Right lobe of liver (tissue), 6 donors: ENCODE measurements around the gene MCM7. TPM values are rescaled to one million over a fixed set of nuclear protein-coding genes. Genes with fewer than 3 reads are reported as not detected.
A peak's percentile ranks its signal among the peaks of the same experiment; 100 is the strongest.

Experiments
- ATAC-seq, 4 donors: fragments of 200-7000 bp; cut with Tn5 transposase; one replicate each; pipeline ENCODE4 v1.9.1; 2020; ENCODE audit warnings: mild to moderate bottlenecking in 4 of 4, moderate library complexity in 4 of 4
- DNase-seq, 3 donors: peaks; one replicate each; pipeline ENCODE4 v3.0.0-alpha.2; 2020
- H3K27ac ChIP-seq, 3 donors: fragments of 200-600 bp; one replicate each; pipeline ENCODE4 v1.8.0; 2022
- H3K27me3 ChIP-seq, 2 donors: fragments of 200-600 bp; one replicate each; pipeline ENCODE4 v1.8.0; 2022
- H3K36me3 ChIP-seq, 4 donors: fragments of 200-600 bp; sonication (generic) in 1 of 4; one replicate each; pipeline versions ENCODE4 v1.5.1 to v1.8.0; 2017 to 2022; ENCODE audit warnings: control low read depth in 1 of 4
- H3K4me1 ChIP-seq, 4 donors: fragments of 200-600 bp; sonication (generic) in 1 of 4; one replicate each; pipeline versions ENCODE4 v1.5.1 to v1.8.0; 2017 to 2022; ENCODE audit warnings: control low read depth in 1 of 4
- H3K4me3 ChIP-seq, 3 donors: fragments of 200-600 bp; one replicate each; pipeline ENCODE4 v1.8.0; 2022
- H3K9me3 ChIP-seq, 4 donors: fragments of 200-600 bp; sonication (generic) in 1 of 4; one replicate each; pipeline versions ENCODE4 v1.5.1 to v1.8.0; 2017 to 2022; ENCODE audit warnings: control low read depth in 1 of 4
- POLR2A ChIP-seq: fragments of 450-650 bp; IDR thresholded peaks from one replicate; pipeline ENCODE4 v1.6.1; 2017; ENCODE audit warnings: antibody characterized with exemption, mild to moderate bottlenecking
- WGBS: methylation state at CpG from one replicate; pipeline ENCODE4 v1.1.6; 2018; ENCODE audit warnings: low coverage, low lambda C conversion rate; ENCODE audit not compliant: insufficient coverage; ENCODE audit errors: missing lambda C conversion rate; 5-methylcytosine and 5-hydroxymethylcytosine counted together
- intact Hi-C, 2 donors: fragments of 100-400 bp; cut with DNase I; formaldehyde crosslinking; loops; one replicate each; pipeline versions ENCODE4 v1.11.2 to v1.14.1; 2022
- total RNA-seq, 6 experiments: library from RNA; depleted of rRNA in 2 of 6; stranded (reverse); fragments of >200 nt in 2 of 6; fragmentation: NEBNext Ultra II Directional in 3 of 6; extraction: Animal tissue kit (Norgen Biotek cat#: 25700) in 3 of 6; gene quantifications; one replicate each; pipeline versions ENCODE4 v1.1.0 to v1.2.4, GENCODE V29; 2016 to 2023
- TF ChIP-seq, protein P1 (sequence below), 4 donors: fragments of 200-600 bp in 3 of 4; fragments of 450-650 bp in 1 of 4; IDR thresholded peaks; one replicate each; pipeline versions ENCODE4 v1.5.1 to v1.8.0; 2016 to 2022; ENCODE audit warnings: antibody characterized with exemption in 4 of 4, mild to moderate bottlenecking in 2 of 4
- donor health status: DM: no; HTN: yes; CAD: no.
- donor health status: DM: no; HTN: no; CAD: no.
- donor health status: DM: no; HTN: no; CAD: no.
- donor health status: DM: no; HTN: yes; CAD: no.
- donor health status: DM: no; HTN: yes; CAD: no.

MCM7 gene
- total RNA-seq, 6 experiments from 2014 or later = 12.6 to 25.9 (median 20.8) TPM

GRCh38 chr7:100072462-100072861 lies 28.7 kb downstream of the MCM7 start:
- peaks cover 4 to 16% (median 9%) of the 10 kb centered on the region in 4 donors for H3K9me3 ChIP-seq
- DNase-seq (no peak), ATAC-seq (no peak)
- TF ChIP-seq POLR2A = no peak
- TF ChIP-seq, protein P1, sequence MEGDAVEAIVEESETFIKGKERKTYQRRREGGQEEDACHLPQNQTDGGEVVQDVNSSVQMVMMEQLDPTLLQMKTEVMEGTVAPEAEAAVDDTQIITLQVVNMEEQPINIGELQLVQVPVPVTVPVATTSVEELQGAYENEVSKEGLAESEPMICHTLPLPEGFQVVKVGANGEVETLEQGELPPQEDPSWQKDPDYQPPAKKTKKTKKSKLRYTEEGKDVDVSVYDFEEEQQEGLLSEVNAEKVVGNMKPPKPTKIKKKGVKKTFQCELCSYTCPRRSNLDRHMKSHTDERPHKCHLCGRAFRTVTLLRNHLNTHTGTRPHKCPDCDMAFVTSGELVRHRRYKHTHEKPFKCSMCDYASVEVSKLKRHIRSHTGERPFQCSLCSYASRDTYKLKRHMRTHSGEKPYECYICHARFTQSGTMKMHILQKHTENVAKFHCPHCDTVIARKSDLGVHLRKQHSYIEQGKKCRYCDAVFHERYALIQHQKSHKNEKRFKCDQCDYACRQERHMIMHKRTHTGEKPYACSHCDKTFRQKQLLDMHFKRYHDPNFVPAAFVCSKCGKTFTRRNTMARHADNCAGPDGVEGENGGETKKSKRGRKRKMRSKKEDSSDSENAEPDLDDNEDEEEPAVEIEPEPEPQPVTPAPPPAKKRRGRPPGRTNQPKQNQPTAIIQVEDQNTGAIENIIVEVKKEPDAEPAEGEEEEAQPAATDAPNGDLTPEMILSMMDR (IDR thresholded peaks at IDR 0.05) = no peak
- H3K27me3 ChIP-seq = no peaks in the 10 kb centered on the region
- peaks cover 8 to 78% (median 58%) of the 10 kb centered on the region in 4 donors for H3K36me3 ChIP-seq
- H3K4me3 ChIP-seq = no peak overlapping the region
- intact Hi-C loops = no loop called here
- 97% methylated on average over 5 of the region's 10 CpGs for WGBS
- H3K27ac ChIP-seq = no peak overlapping the region
- no peaks in the 10 kb centered on the region for H3K4me1 ChIP-seq

GRCh38 chr7:100071018-100071723 lies 30.0 kb downstream of the MCM7 start:
- WGBS = 98% methylated on average over 9 of the region's 11 CpGs
- no peak for TF ChIP-seq POLR2A
- TF ChIP-seq, protein P1 (IDR thresholded peaks at IDR 0.05) = no peak
- no peak overlapping the region for H3K27ac ChIP-seq
- no peak overlapping the region for H3K4me3 ChIP-seq
- ATAC-seq = no peak
- intact Hi-C loops = no loop called here
- peaks cover 0 to 9% (median 4%) of the 10 kb centered on the region in 4 donors for H3K4me1 ChIP-seq
- H3K36me3 ChIP-seq = peaks cover 8 to 65% (median 53%) of the 10 kb centered on the region in 4 donors
- DNase-seq = no peak
- H3K9me3 ChIP-seq = peaks cover 4 to 16% (median 9%) of the 10 kb centered on the region in 4 donors
- H3K27me3 ChIP-seq = no peaks in the 10 kb centered on the region

- DNase-seq (no peak), ATAC-seq (no peak)
- intact Hi-C loops = no loop called here
- 88% methylated on average over 5 of the region's 5 CpGs for WGBS
- no peaks in the 10 kb centered on the region for H3K27me3 ChIP-seq
- no peak overlapping the region for H3K4me3 ChIP-seq
- peaks cover 8 to 54% (median 47%) of the 10 kb centered on the region in 4 donors for H3K36me3 ChIP-seq
- H3K27ac ChIP-seq = no peak overlapping the region
- H3K9me3 ChIP-seq = peaks cover 4 to 16% (median 9%) of the 10 kb centered on the region in 4 donors
- TF ChIP-seq POLR2A = no peak
- TF ChIP-seq, protein P1 (IDR thresholded peaks at IDR 0.05) = no peak
- H3K4me1 ChIP-seq = peaks cover 0 to 20% (median 8%) of the 10 kb centered on the region in 4 donors
These were observed 31.2 kb downstream of the MCM7 start for GRCh38 chr7:100069991-100070390.

DNA sequence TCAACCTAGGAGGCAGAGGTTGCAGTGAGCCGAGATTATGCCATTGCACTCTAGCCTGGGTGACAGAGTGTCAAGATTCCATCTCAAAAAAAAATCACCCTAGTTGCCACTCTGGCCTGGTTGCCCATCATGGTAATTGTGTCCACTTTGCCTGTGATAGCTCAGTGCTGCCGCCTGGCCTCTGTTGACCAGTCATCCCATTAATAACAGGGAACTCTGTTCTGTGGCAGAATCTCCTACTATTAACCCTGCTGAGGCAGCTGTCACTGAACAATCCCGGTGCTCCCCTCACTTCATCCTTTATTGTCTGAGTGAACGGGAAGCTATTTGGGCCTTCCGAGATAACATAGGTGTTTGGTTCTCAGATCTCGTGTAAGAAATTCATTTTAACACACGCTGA lies 34.2 kb downstream of the MCM7 start:
- TF ChIP-seq, protein P1 (IDR thresholded peaks at IDR 0.05) = no peak
- TF ChIP-seq POLR2A = no peak
- Histone ChIP-seq H3K27me3 (no peaks in the 10 kb centered on the region), H3K9me3 (peaks cover under 1 to 16% (median 8%) of the 10 kb centered on the region in 4 donors), H3K4me1 (peaks cover 0 to 25% (median 10%) of the 10 kb centered on the region in 4 donors), H3K27ac (peak overlapping the region in 1 of 3 donors; percentile 89), H3K36me3 (peaks cover 8 to 33% (median 24%) of the 10 kb centered on the region in 4 donors), H3K4me3 (no peak overlapping the region)
- ATAC-seq (no peak), DNase-seq (no peak)
- intact Hi-C loops = no loop called here
- WGBS = 76% methylated on average over 5 of the region's 7 CpGs
